Measurements from ENCODE around the gene OR6B1.

The OR6B1 gene

DNA sequence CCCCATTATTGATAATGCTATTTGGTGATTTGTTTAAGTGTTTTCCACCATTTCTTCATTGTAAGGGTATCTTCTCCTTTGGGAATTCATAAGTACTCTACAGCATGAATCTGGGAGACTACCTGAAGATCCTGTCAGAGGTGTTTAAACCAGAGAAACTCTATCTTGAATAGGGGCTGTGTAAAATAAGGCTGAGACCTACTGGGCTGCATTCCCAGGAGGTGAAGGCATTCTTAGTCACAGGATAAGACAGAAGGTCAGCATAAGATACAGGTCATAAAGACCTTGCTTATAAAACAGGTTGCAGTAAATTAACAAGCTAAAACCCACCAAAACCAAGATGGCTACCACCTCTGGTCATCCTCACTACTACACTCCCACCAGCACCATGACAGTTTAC lies 35.3 kb downstream of the OR6B1 start:
- no peaks in the 10 kb centered on the region for H4K20me1 ChIP-seq (ENCODE audit: insufficient read depth, low read length, poor library complexity, severe bottlenecking)
- peaks cover 13% of the 10 kb centered on the region for H3K4me1 ChIP-seq (ENCODE audit: insufficient read depth, low read length, poor library complexity, severe bottlenecking)
- H3K36me3 ChIP-seq (ENCODE audit: insufficient read depth, low read length) = no peaks in the 10 kb centered on the region
- H3K27me3 ChIP-seq (ENCODE audit: insufficient read depth, low read length, poor library complexity, severe bottlenecking) = no peaks in the 10 kb centered on the region
- H3K9me3 ChIP-seq (ENCODE audit: insufficient read depth, low read depth, low read length) = no peaks in the 10 kb centered on the region
- H3K9ac ChIP-seq (ENCODE audit: low read depth, low read length, poor library complexity, severe bottlenecking) = no peak overlapping the region
- no peaks in the 10 kb centered on the region for H3K9me2 ChIP-seq (replicated peaks; ENCODE audit: low read depth, low read length)
- no peak overlapping the region for H3K4me3 ChIP-seq (ENCODE audit: low read length, poor library complexity, severe bottlenecking)
- H3K79me2 ChIP-seq (ENCODE audit: insufficient read depth, low read length) = no peaks in the 10 kb centered on the region
- no peak for TF ChIP-seq EZH2phosphoT487 (IDR thresholded peaks at IDR 0.05; ENCODE audit: borderline replicate concordance)
- TF ChIP-seq, protein P1, sequence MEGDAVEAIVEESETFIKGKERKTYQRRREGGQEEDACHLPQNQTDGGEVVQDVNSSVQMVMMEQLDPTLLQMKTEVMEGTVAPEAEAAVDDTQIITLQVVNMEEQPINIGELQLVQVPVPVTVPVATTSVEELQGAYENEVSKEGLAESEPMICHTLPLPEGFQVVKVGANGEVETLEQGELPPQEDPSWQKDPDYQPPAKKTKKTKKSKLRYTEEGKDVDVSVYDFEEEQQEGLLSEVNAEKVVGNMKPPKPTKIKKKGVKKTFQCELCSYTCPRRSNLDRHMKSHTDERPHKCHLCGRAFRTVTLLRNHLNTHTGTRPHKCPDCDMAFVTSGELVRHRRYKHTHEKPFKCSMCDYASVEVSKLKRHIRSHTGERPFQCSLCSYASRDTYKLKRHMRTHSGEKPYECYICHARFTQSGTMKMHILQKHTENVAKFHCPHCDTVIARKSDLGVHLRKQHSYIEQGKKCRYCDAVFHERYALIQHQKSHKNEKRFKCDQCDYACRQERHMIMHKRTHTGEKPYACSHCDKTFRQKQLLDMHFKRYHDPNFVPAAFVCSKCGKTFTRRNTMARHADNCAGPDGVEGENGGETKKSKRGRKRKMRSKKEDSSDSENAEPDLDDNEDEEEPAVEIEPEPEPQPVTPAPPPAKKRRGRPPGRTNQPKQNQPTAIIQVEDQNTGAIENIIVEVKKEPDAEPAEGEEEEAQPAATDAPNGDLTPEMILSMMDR (conservative IDR thresholded peaks at IDR 0.05; ENCODE audit: low read length) = no peak
- no peaks in the 10 kb centered on the region for H3F3A ChIP-seq (ENCODE audit: low read depth)
- no peak overlapping the region for H3K4me2 ChIP-seq (ENCODE audit: low read depth, low read length, poor library complexity, severe bottlenecking)
- peak overlapping the region; percentile 48; the same call in 1 of the 2 replicates for H2AFZ ChIP-seq (ENCODE audit: low read length)

DNA sequence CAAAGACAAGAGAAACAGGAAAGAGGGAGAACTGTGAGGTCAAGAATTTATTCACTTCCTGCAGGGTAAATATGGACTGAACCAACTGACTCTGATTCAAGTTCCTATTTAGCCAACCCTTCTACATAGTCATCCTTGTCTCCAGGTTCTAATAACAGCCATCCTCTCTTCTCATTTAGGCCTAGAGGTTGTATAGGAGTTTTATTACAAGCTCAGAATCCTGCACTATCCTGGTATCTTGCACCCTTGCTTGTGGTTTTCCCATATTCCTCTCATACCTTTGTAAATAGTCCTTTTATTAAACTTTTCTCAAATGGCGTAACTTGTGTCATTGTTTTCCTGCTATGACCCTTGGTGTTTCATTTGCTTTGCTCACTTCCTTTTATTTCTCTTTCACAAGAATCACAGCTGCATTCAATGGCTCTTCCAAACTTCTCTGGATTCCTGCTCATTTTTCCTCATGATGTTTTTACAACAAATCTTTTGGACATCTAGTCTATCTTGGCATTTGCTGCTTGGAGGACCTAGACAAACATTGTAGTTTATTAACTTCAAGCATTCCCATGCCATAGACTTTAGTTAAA lies 36.3 kb downstream of the OR6B1 start:
- Histone ChIP-seq H3K9ac (ENCODE audit: low read depth, low read length, poor library complexity, severe bottlenecking) (no peak overlapping the region), H3K36me3 (ENCODE audit: insufficient read depth, low read length) (no peaks in the 10 kb centered on the region), H3K4me2 (ENCODE audit: low read depth, low read length, poor library complexity, severe bottlenecking) (no peak overlapping the region), H2AFZ (ENCODE audit: low read length) (no peak overlapping the region), H3K9me3 (ENCODE audit: insufficient read depth, low read depth, low read length) (no peaks in the 10 kb centered on the region), H3F3A (ENCODE audit: low read depth) (no peaks in the 10 kb centered on the region), H3K27me3 (ENCODE audit: insufficient read depth, low read length, poor library complexity, severe bottlenecking) (no peaks in the 10 kb centered on the region), H4K20me1 (ENCODE audit: insufficient read depth, low read length, poor library complexity, severe bottlenecking) (no peaks in the 10 kb centered on the region), H3K9me2 (replicated peaks; ENCODE audit: low read depth, low read length) (no peaks in the 10 kb centered on the region), H3K4me1 (ENCODE audit: insufficient read depth, low read length, poor library complexity, severe bottlenecking) (peaks cover 13% of the 10 kb centered on the region), H3K79me2 (ENCODE audit: insufficient read depth, low read length) (no peaks in the 10 kb centered on the region), H3K4me3 (ENCODE audit: low read length, poor library complexity, severe bottlenecking) (no peak overlapping the region)
- TF ChIP-seq, protein P1 (conservative IDR thresholded peaks at IDR 0.05; ENCODE audit: low read length) = no peak
- no peak for TF ChIP-seq EZH2phosphoT487 (IDR thresholded peaks at IDR 0.05; ENCODE audit: borderline replicate concordance)

GRCh38 chr7:144037414-144038035 lies 37.4 kb downstream of the OR6B1 start:
- peaks cover 12% of the 10 kb centered on the region for H3K4me1 ChIP-seq (ENCODE audit: insufficient read depth, low read length, poor library complexity, severe bottlenecking)
- no peak overlapping the region for H2AFZ ChIP-seq (ENCODE audit: low read length)
- no peaks in the 10 kb centered on the region for H3K79me2 ChIP-seq (ENCODE audit: insufficient read depth, low read length)
- TF ChIP-seq EZH2phosphoT487 (IDR thresholded peaks at IDR 0.05; ENCODE audit: borderline replicate concordance) = no peak
- TF ChIP-seq, protein P1 (conservative IDR thresholded peaks at IDR 0.05; ENCODE audit: low read length) = no peak
- H3K9ac ChIP-seq (ENCODE audit: low read depth, low read length, poor library complexity, severe bottlenecking) = no peak overlapping the region
- no peak overlapping the region for H3K4me3 ChIP-seq (ENCODE audit: low read length, poor library complexity, severe bottlenecking)
- no peaks in the 10 kb centered on the region for H4K20me1 ChIP-seq (ENCODE audit: insufficient read depth, low read length, poor library complexity, severe bottlenecking)
- no peaks in the 10 kb centered on the region for H3F3A ChIP-seq (ENCODE audit: low read depth)
- H3K36me3 ChIP-seq (ENCODE audit: insufficient read depth, low read length) = no peaks in the 10 kb centered on the region
- no peaks in the 10 kb centered on the region for H3K9me2 ChIP-seq (replicated peaks; ENCODE audit: low read depth, low read length)
- H3K4me2 ChIP-seq (ENCODE audit: low read depth, low read length, poor library complexity, severe bottlenecking) = no peak overlapping the region
- no peaks in the 10 kb centered on the region for H3K9me3 ChIP-seq (ENCODE audit: insufficient read depth, low read depth, low read length)
- no peaks in the 10 kb centered on the region for H3K27me3 ChIP-seq (ENCODE audit: insufficient read depth, low read length, poor library complexity, severe bottlenecking)
